Adipocyte (in vitro differentiated cells): ENCODE results near the gene SLC7A5.
"Not testable (repeated sequence)": the region's sequence is repeated elsewhere in the genome, so short reads cannot be mapped to it uniquely, and the experiment has no call there.

ENCODE experiments used
- DNase-seq: peaks from one replicate; pipeline ENCODE4 v3.0.0-alpha.2; 2015; ENCODE audit warnings: low read depth
- H3K27me3 ChIP-seq: replicated peaks from 2 replicates; pipeline ENCODE4 v1.7.0; 2013; ENCODE audit warnings: mild to moderate bottlenecking, low read length, moderate library complexity; ENCODE audit not compliant: control insufficient read depth, insufficient read depth
- H3K36me3 ChIP-seq: 2 replicates; pipeline ENCODE4 v1.7.0; 2013; ENCODE audit warnings: low read length, mild to moderate bottlenecking, moderate library complexity; ENCODE audit not compliant: control insufficient read depth, insufficient read depth, severe bottlenecking
- H3K4me1 ChIP-seq: 2 replicates; pipeline ENCODE4 v1.7.0; 2013; ENCODE audit warnings: mild to moderate bottlenecking, low read length, moderate library complexity; ENCODE audit not compliant: control insufficient read depth, insufficient read depth
- H3K4me3 ChIP-seq: 2 replicates; pipeline ENCODE4 v1.7.0; 2013; ENCODE audit warnings: mild to moderate bottlenecking, low read length, moderate library complexity
- H3K9ac ChIP-seq: 2 replicates; pipeline ENCODE4 v1.7.0; 2013; ENCODE audit warnings: mild to moderate bottlenecking, low read length, moderate library complexity
- H3K9me3 ChIP-seq: 2 replicates; pipeline ENCODE4 v1.7.0; 2013; ENCODE audit warnings: mild to moderate bottlenecking, low read length, moderate library complexity; ENCODE audit not compliant: control insufficient read depth

The SLC7A5 gene

DNA sequence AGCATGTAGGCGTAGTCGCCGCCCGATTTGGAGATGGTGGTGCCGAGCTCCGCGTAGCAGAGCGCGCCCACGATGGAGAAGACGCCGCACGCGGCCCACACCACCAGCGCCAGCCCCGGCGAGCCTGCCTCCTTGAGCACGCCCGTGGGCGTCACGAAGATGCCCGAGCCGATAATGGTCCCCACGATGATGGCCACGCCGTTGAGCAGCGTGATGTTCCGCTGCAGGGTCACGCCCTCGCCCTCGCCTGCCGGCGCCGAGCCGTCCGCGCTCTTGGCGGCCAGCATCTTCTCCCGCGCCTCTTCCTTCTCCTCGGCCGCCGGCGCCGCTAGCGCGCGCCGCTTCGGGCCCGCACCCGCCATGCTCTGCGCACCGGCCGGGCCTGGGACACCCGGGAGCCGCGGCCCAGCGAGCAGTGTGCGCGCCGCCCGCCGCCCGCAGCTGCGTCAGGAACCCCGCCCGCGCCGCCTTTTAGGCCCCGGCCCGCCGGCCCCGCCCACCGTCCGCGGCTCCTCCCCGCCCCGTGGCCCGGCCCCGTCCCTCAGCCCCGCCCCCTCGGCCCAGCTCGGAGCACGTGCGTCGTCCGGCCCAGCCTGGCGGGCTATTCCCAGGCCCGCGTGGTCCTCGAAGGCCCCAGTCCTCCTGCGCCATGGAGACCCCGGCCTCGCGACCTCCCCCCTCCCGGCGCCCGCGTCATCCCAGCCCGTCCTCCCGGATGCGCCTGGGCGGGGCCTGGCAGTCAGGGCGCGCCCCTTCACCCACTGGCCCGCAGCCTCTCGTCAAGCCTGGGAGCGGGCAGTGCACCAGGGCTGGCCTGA, at the start of gene SLC7A5:
TSS of gene SLC7A5 (minus strand) at position 447 of the 818 bp plus-strand sequence. CDS start at position 362, 85 bp downstream.
- not testable (repeated sequence) for H3K9me3 ChIP-seq, H3K36me3 ChIP-seq, H3K27me3 ChIP-seq, H3K4me1 ChIP-seq
- Histone ChIP-seq H3K9ac (peak within 1 kb of the TSS; percentile 73), H3K4me3 (peak within 1 kb of the TSS; percentile 81)
- peak; percentile 94 for DNase-seq

DNA sequence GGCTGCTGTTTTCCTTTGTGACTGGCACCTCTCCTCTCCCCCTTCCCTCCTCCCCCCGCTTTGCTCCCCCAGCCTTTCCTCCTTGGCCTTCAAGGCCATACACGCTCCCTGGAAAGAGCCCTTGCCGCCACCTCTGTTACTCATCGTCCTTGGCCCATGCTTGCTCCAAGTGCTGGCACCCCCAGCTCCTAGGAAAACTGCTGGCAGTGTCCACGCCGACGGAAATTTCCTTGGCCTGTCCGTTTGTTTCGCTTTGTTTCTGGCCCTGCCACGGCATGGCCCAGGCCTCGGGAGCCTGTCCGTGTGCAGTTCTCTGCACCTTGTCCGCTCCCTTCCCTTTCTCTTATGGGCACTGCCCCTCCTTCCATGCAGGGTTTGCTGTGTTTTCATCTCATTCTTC, 49.0 kb upstream of the SLC7A5 start:
- H3K9ac ChIP-seq, result peak overlapping the region; percentile 80
- H3K27me3 ChIP-seq, result no peaks in the 10 kb centered on the region
- peaks cover 14% of the 10 kb centered on the region for H3K4me1 ChIP-seq
- no peak for DNase-seq
- peak overlapping the region; percentile 58 for H3K4me3 ChIP-seq
- no peaks in the 10 kb centered on the region for H3K9me3 ChIP-seq
- H3K36me3 ChIP-seq, result no peaks in the 10 kb centered on the region

DNA sequence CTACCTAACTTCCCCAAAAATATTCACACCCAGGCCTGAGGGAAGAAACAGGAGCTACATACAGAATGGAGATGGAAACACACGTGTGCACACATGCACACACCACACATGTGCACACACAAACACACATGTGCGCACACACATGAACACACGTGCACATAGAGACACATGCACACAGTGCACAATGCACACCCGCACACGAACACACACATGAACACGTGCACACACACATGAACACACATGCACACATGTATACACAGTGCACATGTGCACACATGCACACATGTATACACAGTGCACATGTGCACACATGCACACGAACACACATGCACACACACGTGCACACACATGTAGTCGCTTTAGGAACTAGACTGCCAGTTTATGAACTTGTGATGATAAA, 48.2 kb upstream of the SLC7A5 start:
- peaks cover 14% of the 10 kb centered on the region for H3K4me1 ChIP-seq
- no peak overlapping the region for H3K4me3 ChIP-seq
- no peak overlapping the region for H3K9ac ChIP-seq
- no peaks in the 10 kb centered on the region for H3K36me3 ChIP-seq
- no peak for DNase-seq
- no peaks in the 10 kb centered on the region for H3K9me3 ChIP-seq
- H3K27me3 ChIP-seq, result no peaks in the 10 kb centered on the region

DNA sequence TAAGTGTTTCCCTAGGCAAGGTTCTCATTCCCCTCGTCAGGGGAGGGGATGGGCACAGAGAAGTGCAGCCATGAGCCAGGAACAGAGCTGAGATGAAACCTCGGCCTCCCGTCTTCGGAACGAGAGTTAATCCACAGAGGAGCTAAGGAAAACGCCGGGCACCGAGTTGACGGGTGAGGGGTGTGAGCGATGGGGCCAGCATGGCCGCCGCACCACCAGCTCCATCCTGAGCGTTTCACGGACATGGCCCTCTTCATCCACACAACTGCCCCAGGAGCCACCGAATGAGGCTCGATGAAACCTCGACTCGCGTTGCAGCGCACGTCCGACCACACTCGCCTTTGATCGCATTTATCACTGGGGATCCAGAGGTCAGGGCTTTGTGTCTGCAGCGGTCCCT, 45.5 kb upstream of the SLC7A5 start:
- no peak for DNase-seq
- no peaks in the 10 kb centered on the region for H3K27me3 ChIP-seq
- no peak overlapping the region for H3K9ac ChIP-seq
- H3K9me3 ChIP-seq, result no peaks in the 10 kb centered on the region
- H3K4me3 ChIP-seq, result no peak overlapping the region
- H3K36me3 ChIP-seq, result no peaks in the 10 kb centered on the region
- H3K4me1 ChIP-seq, result peaks cover 18% of the 10 kb centered on the region

DNA sequence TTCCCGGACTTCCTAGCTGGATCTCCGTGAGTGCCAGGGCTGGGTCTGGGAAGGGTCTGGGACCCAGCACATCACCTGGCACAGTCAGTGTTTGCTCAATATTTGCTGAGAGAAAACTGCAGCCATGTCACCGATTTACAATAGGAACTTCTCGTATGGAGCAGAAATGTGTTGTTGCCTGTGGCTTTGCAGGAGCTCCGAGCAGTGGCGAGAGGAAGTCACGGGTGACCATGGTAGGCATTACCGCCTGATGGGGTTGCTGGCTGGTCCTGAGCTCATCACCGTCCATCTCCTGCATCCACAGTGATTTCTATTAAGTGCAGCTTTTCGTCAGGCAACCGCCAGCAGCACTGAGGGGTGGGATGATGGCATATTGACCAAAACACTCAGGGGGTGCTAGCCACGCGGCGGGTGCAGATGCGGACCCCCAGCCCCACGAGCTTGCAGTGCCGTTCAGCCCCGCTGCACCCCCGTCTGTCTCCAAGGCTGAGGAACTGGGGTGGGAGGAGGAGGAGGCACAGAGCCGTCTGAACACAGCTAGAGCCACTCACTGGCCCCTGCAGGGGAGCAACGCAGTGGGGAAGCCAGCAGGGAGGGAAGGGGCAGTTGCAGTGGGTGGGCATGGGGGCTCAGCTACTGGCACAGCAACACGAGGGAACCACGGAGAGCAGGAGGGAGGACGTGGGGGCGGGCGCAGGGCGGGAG, 44.9 kb upstream of the SLC7A5 start:
- H3K4me1 ChIP-seq, result peaks cover 18% of the 10 kb centered on the region
- H3K27me3 ChIP-seq, H3K9me3 ChIP-seq, H3K36me3 ChIP-seq, H3K4me3 ChIP-seq, H3K9ac ChIP-seq, DNase-seq: not testable (repeated sequence)

DNA sequence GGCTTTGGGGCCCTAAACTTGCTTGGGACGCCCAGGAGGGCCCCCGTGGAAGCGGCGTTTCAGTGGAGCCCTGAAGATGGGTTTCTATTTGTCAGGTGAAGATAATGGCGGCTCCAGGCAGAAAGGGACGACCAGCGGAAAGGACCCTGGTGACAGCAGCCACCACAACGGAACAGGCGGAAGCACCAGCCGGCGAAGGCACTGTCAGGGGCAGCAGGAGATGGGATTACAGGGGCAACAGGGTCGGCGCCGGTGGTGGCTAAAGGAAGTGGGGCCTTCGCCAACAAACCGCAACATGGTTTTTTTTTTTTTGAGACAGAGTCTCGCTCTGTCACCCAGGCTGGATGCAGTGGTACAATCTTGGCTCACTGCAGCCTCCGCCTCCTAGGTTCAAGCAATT, 43.4 kb upstream of the SLC7A5 start:
- peaks cover 10% of the 10 kb centered on the region for H3K27me3 ChIP-seq
- DNase-seq, H3K36me3 ChIP-seq, H3K4me3 ChIP-seq, H3K4me1 ChIP-seq, H3K9ac ChIP-seq, H3K9me3 ChIP-seq: not testable (repeated sequence)

DNA sequence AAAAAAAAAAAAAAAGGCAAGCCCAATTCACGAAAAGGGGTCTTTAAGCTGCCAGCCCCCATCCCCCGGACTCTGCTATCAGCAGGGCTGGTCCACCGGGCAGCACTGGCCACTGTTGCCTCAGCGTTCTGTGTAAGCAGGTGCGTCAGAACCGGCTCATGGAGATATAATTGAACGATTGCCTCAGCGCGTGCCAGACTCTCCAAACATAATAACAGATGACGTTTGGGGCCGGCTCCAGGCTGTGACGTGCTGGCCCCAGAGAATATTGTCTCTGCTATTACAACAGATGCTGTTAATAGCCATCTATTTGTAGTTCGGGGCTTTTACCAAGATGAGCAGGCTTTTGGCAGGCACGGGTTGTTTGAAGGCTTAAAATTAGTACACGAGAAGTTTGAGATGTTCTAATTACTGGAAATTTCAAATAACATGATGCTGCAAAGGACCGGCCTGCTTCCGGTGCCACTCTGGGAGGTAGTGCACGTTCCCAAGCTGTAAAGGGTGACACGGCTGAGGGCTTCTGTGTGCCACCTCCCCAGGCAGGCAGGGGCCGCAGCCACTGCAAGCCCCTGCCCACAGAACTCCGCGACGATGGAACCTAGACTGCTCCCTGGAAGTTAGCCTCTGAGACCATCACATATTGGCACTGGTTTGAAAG, 41.9 kb upstream of the SLC7A5 start:
- H3K4me3 ChIP-seq, H3K4me1 ChIP-seq, H3K9ac ChIP-seq, H3K9me3 ChIP-seq, DNase-seq, H3K36me3 ChIP-seq: not testable (repeated sequence)
- H3K27me3 ChIP-seq, result peaks cover 15% of the 10 kb centered on the region

DNA sequence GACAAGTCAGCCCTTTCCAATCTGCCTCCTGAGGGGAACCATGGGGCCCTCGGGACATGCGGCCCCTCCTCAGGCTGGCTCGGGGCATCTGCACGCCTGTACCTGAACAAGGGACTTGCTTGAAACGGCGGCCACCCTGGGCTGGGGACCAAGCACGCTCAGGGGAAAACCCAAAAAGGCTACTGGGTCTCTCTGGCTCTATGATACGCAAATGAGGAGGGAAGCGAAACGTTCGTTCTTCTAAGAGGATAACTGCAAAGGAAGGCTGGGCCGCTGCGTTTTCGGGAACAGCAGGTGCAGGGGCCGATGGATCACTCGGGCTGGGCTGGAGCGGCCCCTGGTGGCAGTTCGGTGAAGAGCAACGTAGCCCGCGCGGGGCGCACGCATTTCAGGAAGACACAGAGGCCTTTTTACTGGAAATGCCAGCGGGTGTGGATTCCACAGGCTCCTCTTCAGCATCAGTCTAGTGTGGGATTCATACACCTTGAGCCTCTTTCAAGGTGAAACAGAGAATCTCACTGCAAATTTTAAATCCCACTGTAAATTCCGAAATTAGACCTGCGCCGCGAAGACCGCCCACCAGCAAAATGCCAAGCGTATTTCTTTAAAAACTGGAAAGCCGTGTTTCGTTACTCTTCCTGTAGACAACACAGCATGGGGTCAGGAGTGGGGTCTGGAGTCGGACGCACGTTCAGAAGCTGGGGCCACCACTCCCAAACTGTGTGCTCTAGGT, 40.1 kb upstream of the SLC7A5 start:
- not testable (repeated sequence) for H3K4me1 ChIP-seq, H3K36me3 ChIP-seq, H3K4me3 ChIP-seq, H3K9ac ChIP-seq, H3K9me3 ChIP-seq
- peak; percentile 78 for DNase-seq
- peaks cover 20% of the 10 kb centered on the region for H3K27me3 ChIP-seq

DNA sequence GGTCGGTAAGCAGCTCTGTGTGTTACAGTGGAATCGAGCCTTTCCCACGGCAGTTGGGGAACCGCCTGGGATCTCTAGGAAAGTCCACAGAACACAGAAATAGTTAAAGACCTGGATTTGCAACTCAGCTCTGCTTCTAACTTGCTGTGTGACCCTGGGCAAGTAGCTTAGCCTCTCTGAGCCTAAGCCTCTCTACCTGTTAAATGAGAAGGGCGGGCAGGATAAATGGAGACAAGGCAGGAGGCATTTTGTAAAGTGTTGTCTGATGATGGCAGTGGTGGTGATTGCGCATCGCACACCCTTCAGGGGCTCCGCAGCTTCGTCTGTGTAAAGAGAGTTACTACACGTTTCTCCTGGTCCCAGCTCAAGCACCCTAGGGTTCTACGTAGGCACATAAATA, 38.8 kb upstream of the SLC7A5 start:
- not testable (repeated sequence) for H3K36me3 ChIP-seq, H3K9me3 ChIP-seq, H3K4me1 ChIP-seq, DNase-seq, H3K9ac ChIP-seq, H3K4me3 ChIP-seq
- peaks cover 20% of the 10 kb centered on the region for H3K27me3 ChIP-seq

DNA sequence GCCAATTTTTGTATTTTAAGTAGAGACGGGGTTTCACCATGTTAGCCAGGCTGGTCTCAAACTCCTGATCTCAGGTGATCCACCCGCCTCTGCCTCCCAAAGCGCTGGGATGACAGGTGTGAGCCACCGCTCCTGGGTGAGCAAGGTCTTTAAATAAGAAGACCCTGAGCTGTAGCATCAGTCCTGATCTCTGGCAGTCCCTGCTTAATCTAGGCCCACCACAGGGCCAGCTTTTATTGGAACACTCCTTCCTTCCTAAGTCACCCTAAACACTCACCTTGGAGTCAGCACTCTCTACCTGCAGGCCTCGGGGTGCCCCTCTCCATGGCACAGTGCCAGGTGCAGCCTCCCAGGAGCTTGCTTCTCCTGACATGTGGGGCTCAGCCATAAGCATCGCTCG, 36.2 kb upstream of the SLC7A5 start:
- H3K36me3 ChIP-seq, H3K9me3 ChIP-seq, H3K4me1 ChIP-seq, H3K9ac ChIP-seq, DNase-seq, H3K4me3 ChIP-seq: not testable (repeated sequence)
- peaks cover 20% of the 10 kb centered on the region for H3K27me3 ChIP-seq

DNA sequence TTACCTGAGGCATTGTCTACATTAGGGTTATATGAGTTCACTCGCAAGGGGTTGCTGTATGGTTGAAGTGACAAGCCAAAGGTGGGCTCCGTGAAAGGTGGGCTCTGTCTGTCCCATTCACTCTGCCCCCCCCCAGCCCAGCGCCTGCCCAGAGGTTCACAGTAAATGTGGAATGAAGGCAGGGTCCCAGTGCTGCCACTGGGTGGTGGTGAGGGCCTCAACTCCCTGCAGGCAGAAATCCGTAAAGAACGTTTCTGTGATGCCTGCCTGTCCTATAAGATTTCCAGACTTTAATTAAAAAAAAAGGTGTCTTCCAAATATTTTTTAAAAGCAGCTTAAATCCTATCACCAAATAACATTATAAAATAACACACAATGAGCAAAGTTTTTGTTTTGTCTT, 35.7 kb upstream of the SLC7A5 start:
- not testable (repeated sequence) for H3K9ac ChIP-seq, H3K4me1 ChIP-seq, H3K4me3 ChIP-seq, H3K36me3 ChIP-seq, H3K9me3 ChIP-seq, DNase-seq
- H3K27me3 ChIP-seq, result peaks cover 24% of the 10 kb centered on the region
